Heart left ventricle (tissue), 13 donors: Measurements from ENCODE around the gene ZNF106.

ENCODE experiments used
- CTCF ChIP-seq, 12 donors: fragments of 200-600 bp; sonication (generic) in 4 of 12; IDR thresholded peaks; one replicate each; pipeline versions ENCODE4 v1.5.0 to v1.8.0; 2018 to 2022; ENCODE audit warnings: antibody characterized with exemption in 12 of 12, mild to moderate bottlenecking in 5 of 12
- POLR2A ChIP-seq, 2 donors: fragments of 450-650 bp; IDR thresholded peaks; one replicate each; pipeline ENCODE4 v1.6.1; 2017; ENCODE audit warnings: antibody characterized with exemption in 2 of 2, mild to moderate bottlenecking in 2 of 2, moderate library complexity in 2 of 2
- donor health status: ischemic (EF 13 %, LVEDD 7.1; RV severe dilation, severe dysfunction).
- donor health status: DM: no; HTN: yes; CAD: no.
- donor health status: DM: no; HTN: no; CAD: no.
- donor health status: ischemic (EF 25% LVEDD 6.9; RV normal size, moderate dysfunction).
- donor health status: ischemic (EF 25% LVEDD 5.7; RV mildly dilated, moderate dysfunction).
- donor health status: ischemic (EF 35%, LVEDD 5.7; RV mildly dilated, moderate dysfunction).
- donor health status: nonischemic (EF 11% LVEDD 7.7; RV severe dilation, severe dysfunction).
- donor health status: DM: yes; HTN: yes; CAD: no.
- donor health status: PGD.
- donor health status: ischemic (EF 29% LVEDD 5.4; RV normal size, mild dysfunction).
- donor health status: nonischemic (EF 23%, LVEDD 6.1; RV moderate dilation, normal function).

GRCh38 chr15:42471002-42471401 lies 19.9 kb downstream of the ZNF106 start:
- TF ChIP-seq CTCF (IDR thresholded peaks at IDR 0.05) (no peak), POLR2A (IDR thresholded peaks at IDR 0.05) (no peak)
